ENCODE measurements around the gene HOXC11.

- TF ChIP-seq CTCF (conservative IDR thresholded peaks at IDR 0.05) (no peak), EZH2 (IDR thresholded peaks at IDR 0.05; ENCODE audit: low read depth) (no peak)
Observed at GRCh38 chr12:53931844-53932581, 40.9 kb upstream of the HOXC11 start.
